HepG2 (cell line): Measurements from ENCODE around the gene ABHD12. TPM values are rescaled to one million over a fixed set of nuclear protein-coding genes. Genes with fewer than 3 reads are reported as not detected.

ENCODE experiments used
- ARID2 ChIP-seq: sonication (generic); formaldehyde crosslinking; IDR thresholded peaks from 2 replicates; pipeline ENCODE4 v1.8.1; 2022; ENCODE audit warnings: mild to moderate bottlenecking, missing genetic modification reagents, borderline replicate concordance
- CREB3 ChIP-seq: sonication (generic); formaldehyde crosslinking; IDR thresholded peaks from 2 replicates; pipeline ENCODE4 v1.5.0; 2020; ENCODE audit warnings: missing genetic modification reagents
- DR1 ChIP-seq: sonication (generic); formaldehyde crosslinking; IDR thresholded peaks from 2 replicates; pipeline ENCODE4 v1.8.0; 2021; ENCODE audit warnings: mild to moderate bottlenecking, missing genetic modification reagents, inconsistent platforms
- EED ChIP-seq: sonication (generic); formaldehyde crosslinking; IDR thresholded peaks from 2 replicates; pipeline ENCODE4 v1.5.0; 2020; ENCODE audit warnings: mild to moderate bottlenecking, missing genetic modification reagents
- GATA4 ChIP-seq: sonication (generic); IDR thresholded peaks from 2 replicates; pipeline ENCODE4 v1.6.1; 2016; ENCODE audit warnings: antibody characterized with exemption, low read depth, borderline replicate concordance
- HDAC2 ChIP-seq: sonication (generic); formaldehyde crosslinking; IDR thresholded peaks from 2 replicates; pipeline ENCODE4 v1.4.0; 2020; ENCODE audit warnings: missing genetic modification reagents
- HINFP ChIP-seq: sonication (generic); formaldehyde crosslinking; IDR thresholded peaks from 2 replicates; pipeline ENCODE4 v1.4.0; 2020; ENCODE audit warnings: low read depth, mild to moderate bottlenecking, missing genetic modification reagents
- KLF16 ChIP-seq, 2 experiments: sonication (generic) in 1 of 2; formaldehyde crosslinking in 1 of 2; IDR thresholded peaks; 2 replicates each; pipeline versions ENCODE4 v1.6.1 to v1.8.0; 2016 to 2023; ENCODE audit warnings: missing genetic modification reagents in 2 of 2, missing compliant biosample characterization in 1 of 2
- KMT2B ChIP-seq: IDR thresholded peaks from 2 replicates; pipeline ENCODE4 v1.6.1; 2016; ENCODE audit warnings: missing genetic modification reagents, missing compliant biosample characterization
- MXD1 ChIP-seq: sonication (generic); formaldehyde crosslinking; IDR thresholded peaks from 2 replicates; pipeline ENCODE4 v1.4.0; 2020; ENCODE audit warnings: mild to moderate bottlenecking, missing genetic modification reagents
- NCOA1 ChIP-seq: sonication (generic); formaldehyde crosslinking; IDR thresholded peaks from 2 replicates; pipeline ENCODE4 v1.9.0; 2021; ENCODE audit warnings: missing genetic modification reagents
- PAF1 ChIP-seq: IDR thresholded peaks from 2 replicates; pipeline ENCODE4 v1.6.1; 2016; ENCODE audit warnings: missing genetic modification reagents, missing compliant biosample characterization
- PPARG ChIP-seq: conservative IDR thresholded peaks from 2 replicates; pipeline ENCODE4 v1.6.1; 2016; ENCODE audit warnings: missing biosample characterization, missing genetic modification reagents
- PRPF4 ChIP-seq: fragments of 200-400 bp; formaldehyde crosslinking; IDR thresholded peaks from 2 replicates; pipeline ENCODE4 v1.6.1; 2016; ENCODE audit warnings: low read length, low read depth; ENCODE audit not compliant: poor library complexity, severe bottlenecking
- RBM39 ChIP-seq: fragments of 200-400 bp; formaldehyde crosslinking; IDR thresholded peaks from one replicate; pipeline ENCODE4 v1.6.1; 2018; ENCODE audit warnings: antibody characterized with exemption, mild to moderate bottlenecking, low read depth, low read length; ENCODE audit not compliant: poor library complexity, severe bottlenecking
- SAFB2 ChIP-seq: sonication (generic); formaldehyde crosslinking; IDR thresholded peaks from 2 replicates; pipeline ENCODE4 v1.5.1; 2020; ENCODE audit warnings: missing genetic modification reagents, low read depth, mild to moderate bottlenecking, borderline replicate concordance
- SMYD3 ChIP-seq: sonication (generic); formaldehyde crosslinking; IDR thresholded peaks from 2 replicates; pipeline ENCODE4 v1.8.1; 2023; ENCODE audit warnings: mild to moderate bottlenecking, missing genetic modification reagents
- SOX13 ChIP-seq, 3 experiments: fragments of 450-650 bp in 1 of 3; sonication (generic) in 1 of 3; formaldehyde crosslinking in 1 of 3; IDR thresholded peaks in 2 of 3; conservative IDR thresholded peaks in 1 of 3; 2 replicates each; pipeline versions ENCODE4 v1.5.0 to v1.6.1; 2016 to 2020; ENCODE audit warnings: antibody characterized with exemption in 1 of 3, mild to moderate bottlenecking in 1 of 3, missing compliant biosample characterization in 1 of 3, missing genetic modification reagents in 1 of 3, moderate library complexity in 1 of 3
- SOX5 ChIP-seq: IDR thresholded peaks from 2 replicates; pipeline ENCODE4 v1.6.1; 2016; ENCODE audit warnings: borderline replicate concordance
- TAF15 ChIP-seq: fragments of 200-400 bp; formaldehyde crosslinking; IDR thresholded peaks from one replicate; pipeline ENCODE4 v1.6.1; 2018; ENCODE audit warnings: mild to moderate bottlenecking, low read depth, low read length; ENCODE audit not compliant: poor library complexity, severe bottlenecking
- TEF ChIP-seq: sonication (generic); formaldehyde crosslinking; IDR thresholded peaks from 2 replicates; pipeline ENCODE4 v1.5.0; 2020; ENCODE audit warnings: missing genetic modification reagents
- ZBTB14 ChIP-seq: sonication (generic); formaldehyde crosslinking; IDR thresholded peaks from 2 replicates; pipeline ENCODE4 v1.4.0; 2020; ENCODE audit warnings: missing genetic modification reagents
- ZNF260 ChIP-seq: sonication (generic); formaldehyde crosslinking; IDR thresholded peaks from 2 replicates; pipeline ENCODE4 v1.4.0; 2020; ENCODE audit warnings: missing genetic modification reagents, low read depth, mild to moderate bottlenecking, borderline replicate concordance
- ZNF550 ChIP-seq: sonication (generic); formaldehyde crosslinking; IDR thresholded peaks from 2 replicates; pipeline ENCODE4 v1.4.0; 2020; ENCODE audit warnings: mild to moderate bottlenecking, missing genetic modification reagents, borderline replicate concordance
- ZNF615 ChIP-seq: sonication (generic); formaldehyde crosslinking; IDR thresholded peaks from 2 replicates; pipeline ENCODE4 v1.5.0; 2020; ENCODE audit warnings: mild to moderate bottlenecking, missing genetic modification reagents, borderline replicate concordance
- ZSCAN22 ChIP-seq: sonication (generic); formaldehyde crosslinking; IDR thresholded peaks from 2 replicates; pipeline ENCODE4 v1.4.0; 2020; ENCODE audit warnings: mild to moderate bottlenecking, missing genetic modification reagents
- polyA plus RNA-seq, 8 experiments: library from polyadenylated mRNA; depleted of rRNA in 3 of 8; stranded (reverse) in 7 of 8; unstranded in 1 of 8; fragments of >200 nt; fragmentation: Illumina TruSeq in 4 of 8; extraction: Trizol in 4 of 8; gene quantifications; 2 replicates each; pipeline versions ENCODE4 v1.2.1 to v1.2.3, GENCODE V29; 2011 to 2016; ENCODE audit warnings: low read depth in 4 of 8, missing spikeins in 1 of 8, mixed read lengths in 1 of 8; ENCODE audit not compliant: insufficient read depth in 1 of 8
- total RNA-seq, 5 experiments: library from RNA; depleted of rRNA; stranded (reverse); fragments of >200 nt; fragmentation: Illumina TruSeq; extraction: Trizol; gene quantifications; 2 replicates each; pipeline ENCODE4 v1.2.3, GENCODE V29; 2016; ENCODE audit warnings: low read depth in 1 of 5

Gene ABHD12
- total and polyA plus RNA-seq, 2 of the 13 experiments (the other 11 are each of a cell fraction or from before 2014, with no cell fraction given): 23.5 to 72.1 TPM

- TF ChIP-seq ZNF550 (CRISPR knock-in tag) (no peak), EED (CRISPR knock-in tag) (no peak), SAFB2 (CRISPR knock-in tag) (no peak), HDAC2 (CRISPR knock-in tag) (no peak), PAF1 (CRISPR knock-in tag) (no peak), ZNF615 (no peak), CREB3 (CRISPR knock-in tag) (no peak), HINFP (CRISPR knock-in tag) (no peak), TAF15 (no peak), NCOA1 (CRISPR knock-in tag) (no peak; the same call in 1 of the 2 replicates), ZBTB14 (CRISPR knock-in tag) (no peak), ZNF260 (no peak), KMT2B (CRISPR knock-in tag) (no peak), KLF16 (CRISPR knock-in tag; IDR thresholded peaks at IDR 0.05) (no peak), PPARG (CRISPR knock-in tag) (peak; percentile 87), TEF (no peak), SMYD3 (CRISPR knock-in tag) (no peak; the same call in 1 of the 2 replicates), PRPF4 (no peak), SOX5 (CRISPR knock-in tag) (no peak; the same call in 1 of the 2 replicates), DR1 (no peak), GATA4 (no peak), RBM39 (no peak), ARID2 (CRISPR knock-in tag) (no peak), ZSCAN22 (CRISPR knock-in tag) (no peak), MXD1 (CRISPR knock-in tag) (no peak), SOX13 (IDR thresholded peaks at IDR 0.05) (no peak), SOX13 (CRISPR knock-in tag; conservative IDR thresholded peaks at IDR 0.05 in 1 of 2, IDR thresholded peaks at IDR 0.05 in 1 of 2) (peak in 1 of 2 experiments; percentile 39; a peak in 2 of 4 replicates)
These were observed 7.9 kb upstream of the ABHD12 start (continued) for GRCh38 chr20:25398376-25399036.
